Heart left ventricle (tissue), 16 donors: ENCODE results near the gene TTC6. TPM values are rescaled to one million over a fixed set of nuclear protein-coding genes. Genes with fewer than 3 reads are reported as not detected.

Experiments
- ATAC-seq, 4 donors: fragments of 200-7000 bp; cut with Tn5 transposase; one replicate each; pipeline ENCODE4 v1.9.1; 2020 to 2022; ENCODE audit warnings: moderate library complexity in 4 of 4, mild to moderate bottlenecking in 3 of 4, moderate number of reproducible peaks in 1 of 4
- DNase-seq, 5 donors: peaks; one replicate each; pipeline ENCODE4 v3.0.0-alpha.2; 2020
- H3K27ac ChIP-seq, 12 donors: fragments of 200-600 bp; sonication (generic) in 4 of 12; one replicate each; pipeline versions ENCODE4 v1.5.0 to v1.8.0; 2016 to 2022; ENCODE audit warnings: mild to moderate bottlenecking in 2 of 12
- H3K27me3 ChIP-seq, 9 donors: fragments of 200-600 bp; sonication (generic) in 2 of 9; one replicate each; pipeline versions ENCODE4 v1.5.1 to v1.8.0; 2016 to 2022; ENCODE audit warnings: mild to moderate bottlenecking in 3 of 9
- H3K36me3 ChIP-seq, 9 donors: fragments of 200-600 bp; sonication (generic) in 2 of 9; one replicate each; pipeline versions ENCODE4 v1.5.0 to v1.8.0; 2018 to 2022; ENCODE audit warnings: mild to moderate bottlenecking in 2 of 9
- H3K4me1 ChIP-seq, 12 donors: fragments of 200-600 bp; sonication (generic) in 4 of 12; one replicate each; pipeline versions ENCODE4 v1.5.0 to v1.8.0; 2016 to 2022; ENCODE audit warnings: mild to moderate bottlenecking in 3 of 12
- H3K4me3 ChIP-seq, 12 donors: fragments of 200-600 bp; sonication (generic) in 4 of 12; one replicate each; pipeline versions ENCODE4 v1.5.0 to v1.8.0; 2017 to 2022; ENCODE audit warnings: mild to moderate bottlenecking in 9 of 12, moderate library complexity in 4 of 12
- H3K9me3 ChIP-seq, 12 donors: fragments of 200-600 bp; sonication (generic) in 4 of 12; one replicate each; pipeline versions ENCODE4 v1.5.0 to v1.8.0; 2016 to 2022; ENCODE audit warnings: mild to moderate bottlenecking in 1 of 12
- CTCF ChIP-seq, 12 donors: fragments of 200-600 bp; sonication (generic) in 4 of 12; IDR thresholded peaks; one replicate each; pipeline versions ENCODE4 v1.5.0 to v1.8.0; 2018 to 2022; ENCODE audit warnings: antibody characterized with exemption in 12 of 12, mild to moderate bottlenecking in 5 of 12
- POLR2A ChIP-seq, 2 donors: fragments of 450-650 bp; IDR thresholded peaks; one replicate each; pipeline ENCODE4 v1.6.1; 2017; ENCODE audit warnings: antibody characterized with exemption in 2 of 2, mild to moderate bottlenecking in 2 of 2, moderate library complexity in 2 of 2
- WGBS, 4 donors: extraction: QIAGEN DNeasy Blood & Tissue Kit in 2 of 4; methylation state at CpG; one replicate each; pipeline versions ENCODE4 v1.1.5 to v1.1.7; 2013 to 2018; 5-methylcytosine and 5-hydroxymethylcytosine counted together
- intact Hi-C, 10 donors: fragments of 100-400 bp; cut with DNase I; formaldehyde crosslinking; loops; one replicate each; pipeline versions ENCODE4 v1.11.1 to v1.14.2; 2022
- polyA plus RNA-seq, 2 donors: library from polyadenylated mRNA; stranded (reverse); fragments of 200-250 nt; gene quantifications; one replicate each; pipeline ENCODE4 v1.2.3, GENCODE V29; 2013
- total RNA-seq, 9 donors: library from RNA; depleted of rRNA in 2 of 9; stranded (reverse); fragments of >200 nt in 2 of 9; fragmentation: NEBNext Ultra II Directional in 3 of 9; extraction: Animal tissue kit (Norgen Biotek cat#: 25700) in 3 of 9; gene quantifications; one replicate each; pipeline versions ENCODE4 v1.1.0 to v1.2.4, GENCODE V29; 2016 to 2023
- donor health status: ischemic (EF 13 %, LVEDD 7.1; RV severe dilation, severe dysfunction).
- donor health status: healthy with polysubstance abuse.
- donor health status: DM: no; HTN: yes; CAD: no.
- donor health status: DM: no; HTN: no; CAD: no.
- donor health status: ischemic (EF 25% LVEDD 6.9; RV normal size, moderate dysfunction).
- donor health status: ischemic (EF 25% LVEDD 5.7; RV mildly dilated, moderate dysfunction).
- donor health status: healthy.
- donor health status: DM: yes; HTN: yes; CAD: no.
- donor health status: ischemic (EF 35%, LVEDD 5.7; RV mildly dilated, moderate dysfunction).
- donor health status: nonischemic (EF 11% LVEDD 7.7; RV severe dilation, severe dysfunction).
- donor health status: DM: yes; HTN: yes; CAD: no.
- donor health status: PGD.
- donor health status: ischemic (EF 29% LVEDD 5.4; RV normal size, mild dysfunction).
- donor health status: nonischemic (EF 23%, LVEDD 6.1; RV moderate dilation, normal function).

The TTC6 gene
- total and polyA plus RNA-seq, 11 donors = not detected

- H3K4me1 ChIP-seq = peaks cover 0 to 14% (median 9%) of the 10 kb centered on the region in 12 donors
- TF ChIP-seq POLR2A (IDR thresholded peaks at IDR 0.05) = no peak
- TF ChIP-seq CTCF (IDR thresholded peaks at IDR 0.05) = no peak
- H3K4me3 ChIP-seq = no peak overlapping the region
- DNase-seq (no peak), ATAC-seq (no peak)
- H3K36me3 ChIP-seq = no peaks in the 10 kb centered on the region
- intact Hi-C loops = no loop called here
- no peaks in the 10 kb centered on the region for H3K9me3 ChIP-seq
- WGBS, 4 donors = 60 to 81% (median 72%) methylated on average over 9 of the region's 9 CpGs
- no peak overlapping the region for H3K27ac ChIP-seq
- peaks cover 49 to 99% (median 68%) of the 10 kb centered on the region in 9 donors for H3K27me3 ChIP-seq
Measured at GRCh38 chr14:37603688-37604251, 8.3 kb downstream of the TTC6 start.

GRCh38 chr14:37606678-37607077 lies 11.2 kb downstream of the TTC6 start:
- TF ChIP-seq POLR2A (IDR thresholded peaks at IDR 0.05) = no peak
- no peak for TF ChIP-seq CTCF (IDR thresholded peaks at IDR 0.05)
- Histone ChIP-seq H3K4me3 (no peak overlapping the region), H3K9me3 (no peaks in the 10 kb centered on the region), H3K36me3 (no peaks in the 10 kb centered on the region), H3K27ac (no peak overlapping the region), H3K4me1 (no peaks in the 10 kb centered on the region), H3K27me3 (peaks cover 29 to 99% (median 62%) of the 10 kb centered on the region in 9 donors)
- intact Hi-C loops = no loop called here
- ATAC-seq (no peak), DNase-seq (no peak)

GRCh38 chr14:37608649-37609048 lies 13.2 kb downstream of the TTC6 start:
- Histone ChIP-seq H3K27ac (no peak overlapping the region), H3K4me3 (no peak overlapping the region), H3K9me3 (peaks cover 0 to 12% (median under 1%) of the 10 kb centered on the region in 12 donors), H3K4me1 (no peaks in the 10 kb centered on the region), H3K36me3 (no peaks in the 10 kb centered on the region), H3K27me3 (peaks cover 13 to 99% (median 43%) of the 10 kb centered on the region in 9 donors)
- TF ChIP-seq CTCF (IDR thresholded peaks at IDR 0.05) = no peak
- no peak for TF ChIP-seq POLR2A (IDR thresholded peaks at IDR 0.05)
- WGBS, 4 donors = 70 to 82% (median 73%) methylated on average over 3 of the region's 3 CpGs
- ATAC-seq = no peak
- no peak for DNase-seq
- intact Hi-C loops = no loop called here

GRCh38 chr14:37610945-37611523 lies 15.6 kb downstream of the TTC6 start:
- TF ChIP-seq POLR2A (IDR thresholded peaks at IDR 0.05) = no peak
- no peak for TF ChIP-seq CTCF (IDR thresholded peaks at IDR 0.05)
- 6 to 13% (median 10%) methylated on average over 25 to 52 of the region's 52 CpGs for WGBS, 4 donors
- H3K27ac ChIP-seq = no peak overlapping the region
- no peaks in the 10 kb centered on the region for H3K4me1 ChIP-seq
- peaks cover 0 to 36% (median 21%) of the 10 kb centered on the region in 12 donors for H3K9me3 ChIP-seq
- no peak overlapping the region for H3K4me3 ChIP-seq
- DNase-seq (no peak), ATAC-seq (no peak)
- H3K36me3 ChIP-seq = no peaks in the 10 kb centered on the region
- H3K27me3 ChIP-seq = peaks cover 11 to 77% (median 28%) of the 10 kb centered on the region in 9 donors
- intact Hi-C loops = no loop called here
